ENCODE data around the gene TMEM242.

The TMEM242 gene

DNA sequence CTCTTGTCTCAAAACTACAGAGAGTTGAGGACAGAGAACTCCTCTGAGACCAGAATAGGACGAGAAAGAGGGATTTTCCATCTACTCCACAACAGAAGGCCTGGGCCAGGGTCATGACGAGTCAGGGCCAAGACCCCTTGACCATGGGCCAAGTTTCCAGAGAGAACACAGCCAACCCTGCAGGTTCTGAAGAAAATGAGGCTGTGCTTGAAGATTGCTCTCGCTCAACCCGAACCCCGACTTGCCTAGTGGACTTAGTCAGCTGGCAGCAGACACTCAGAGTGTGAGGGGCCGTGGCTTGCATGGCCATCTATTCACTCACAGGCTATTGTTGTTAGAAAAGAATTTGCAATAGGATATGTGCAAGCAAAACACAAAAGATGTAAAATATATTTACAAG, 54.5 kb downstream of the TMEM242 start:
- ATAC-seq, result no peak
- no peak for TF ChIP-seq ZNF565 (CRISPR knock-in tag; conservative IDR thresholded peaks at IDR 0.05; ENCODE audit: low read depth)
- no peak for TF ChIP-seq ISL1 (CRISPR knock-in tag; IDR thresholded peaks at IDR 0.05)
- no peak for TF ChIP-seq SNAI2 (CRISPR knock-in tag; IDR thresholded peaks at IDR 0.05)
- TF ChIP-seq ZNF8 (CRISPR knock-in tag; IDR thresholded peaks at IDR 0.05), result no peak
- TF ChIP-seq GLIS3 (CRISPR knock-in tag; IDR thresholded peaks at IDR 0.05), result no peak
- no peak for TF ChIP-seq PPARA (CRISPR knock-in tag; IDR thresholded peaks at IDR 0.05; ENCODE audit: borderline replicate concordance)
- no peak for TF ChIP-seq ZFP30 (CRISPR knock-in tag; IDR thresholded peaks at IDR 0.05)
- TF ChIP-seq ESRRG (CRISPR knock-in tag; IDR thresholded peaks at IDR 0.05), result no peak
- TF ChIP-seq ZNF70 (CRISPR knock-in tag; IDR thresholded peaks at IDR 0.05), result no peak
- no peak for TF ChIP-seq BACH2 (CRISPR knock-in tag; IDR thresholded peaks at IDR 0.05; ENCODE audit: borderline replicate concordance)
- no peak for TF ChIP-seq ARNTL (CRISPR knock-in tag; IDR thresholded peaks at IDR 0.05; ENCODE audit: borderline replicate concordance, low read depth)
- TF ChIP-seq RARB (CRISPR knock-in tag; IDR thresholded peaks at IDR 0.05), result no peak
- TF ChIP-seq, protein P1, sequence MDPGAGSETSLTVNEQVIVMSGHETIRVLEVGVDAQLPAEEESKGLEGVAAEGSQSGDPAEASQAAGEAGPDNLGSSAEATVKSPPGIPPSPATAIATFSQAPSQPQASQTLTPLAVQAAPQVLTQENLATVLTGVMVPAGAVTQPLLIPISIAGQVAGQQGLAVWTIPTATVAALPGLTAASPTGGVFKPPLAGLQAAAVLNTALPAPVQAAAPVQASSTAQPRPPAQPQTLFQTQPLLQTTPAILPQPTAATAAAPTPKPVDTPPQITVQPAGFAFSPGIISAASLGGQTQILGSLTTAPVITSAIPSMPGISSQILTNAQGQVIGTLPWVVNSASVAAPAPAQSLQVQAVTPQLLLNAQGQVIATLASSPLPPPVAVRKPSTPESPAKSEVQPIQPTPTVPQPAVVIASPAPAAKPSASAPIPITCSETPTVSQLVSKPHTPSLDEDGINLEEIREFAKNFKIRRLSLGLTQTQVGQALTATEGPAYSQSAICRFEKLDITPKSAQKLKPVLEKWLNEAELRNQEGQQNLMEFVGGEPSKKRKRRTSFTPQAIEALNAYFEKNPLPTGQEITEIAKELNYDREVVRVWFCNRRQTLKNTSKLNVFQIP (CRISPR knock-in tag; IDR thresholded peaks at IDR 0.05; ENCODE audit: borderline replicate concordance, low read depth), result no peak
- TF ChIP-seq, protein P2, sequence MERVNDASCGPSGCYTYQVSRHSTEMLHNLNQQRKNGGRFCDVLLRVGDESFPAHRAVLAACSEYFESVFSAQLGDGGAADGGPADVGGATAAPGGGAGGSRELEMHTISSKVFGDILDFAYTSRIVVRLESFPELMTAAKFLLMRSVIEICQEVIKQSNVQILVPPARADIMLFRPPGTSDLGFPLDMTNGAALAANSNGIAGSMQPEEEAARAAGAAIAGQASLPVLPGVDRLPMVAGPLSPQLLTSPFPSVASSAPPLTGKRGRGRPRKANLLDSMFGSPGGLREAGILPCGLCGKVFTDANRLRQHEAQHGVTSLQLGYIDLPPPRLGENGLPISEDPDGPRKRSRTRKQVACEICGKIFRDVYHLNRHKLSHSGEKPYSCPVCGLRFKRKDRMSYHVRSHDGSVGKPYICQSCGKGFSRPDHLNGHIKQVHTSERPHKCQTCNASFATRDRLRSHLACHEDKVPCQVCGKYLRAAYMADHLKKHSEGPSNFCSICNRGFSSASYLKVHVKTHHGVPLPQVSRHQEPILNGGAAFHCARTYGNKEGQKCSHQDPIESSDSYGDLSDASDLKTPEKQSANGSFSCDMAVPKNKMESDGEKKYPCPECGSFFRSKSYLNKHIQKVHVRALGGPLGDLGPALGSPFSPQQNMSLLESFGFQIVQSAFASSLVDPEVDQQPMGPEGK (CRISPR knock-in tag; IDR thresholded peaks at IDR 0.05; ENCODE audit: borderline replicate concordance), result no peak
- TF ChIP-seq TCF4 (CRISPR knock-in tag; IDR thresholded peaks at IDR 0.05; ENCODE audit: borderline replicate concordance), result no peak
- TF ChIP-seq ZFP3 (CRISPR knock-in tag; IDR thresholded peaks at IDR 0.05), result no peak
- TF ChIP-seq CSRNP3 (CRISPR knock-in tag; IDR thresholded peaks at IDR 0.05), result no peak
- no peak for TF ChIP-seq CSDC2 (CRISPR knock-in tag; IDR thresholded peaks at IDR 0.05)

- no peak for TF ChIP-seq ZNF70 (CRISPR knock-in tag; IDR thresholded peaks at IDR 0.05)
- no peak for TF ChIP-seq CSRNP3 (CRISPR knock-in tag; IDR thresholded peaks at IDR 0.05)
- TF ChIP-seq, protein P2 (CRISPR knock-in tag; IDR thresholded peaks at IDR 0.05; ENCODE audit: borderline replicate concordance), result no peak
- TF ChIP-seq CREB5 (CRISPR knock-in tag; IDR thresholded peaks at IDR 0.05; ENCODE audit: low read depth), result no peak
- TF ChIP-seq CSDC2 (CRISPR knock-in tag; IDR thresholded peaks at IDR 0.05), result no peak
- TF ChIP-seq ZC3H10 (CRISPR knock-in tag; IDR thresholded peaks at IDR 0.05), result no peak
- TF ChIP-seq ESRRG (CRISPR knock-in tag; IDR thresholded peaks at IDR 0.05), result no peak
- TF ChIP-seq OSR1 (CRISPR knock-in tag; IDR thresholded peaks at IDR 0.05), result no peak
- no peak for TF ChIP-seq TOX (CRISPR knock-in tag; IDR thresholded peaks at IDR 0.05; ENCODE audit: borderline replicate concordance)
- no peak for TF ChIP-seq ZNF565 (CRISPR knock-in tag; conservative IDR thresholded peaks at IDR 0.05; ENCODE audit: low read depth)
- TF ChIP-seq BACH2 (CRISPR knock-in tag; IDR thresholded peaks at IDR 0.05; ENCODE audit: borderline replicate concordance), result no peak
- TF ChIP-seq GLIS3 (CRISPR knock-in tag; IDR thresholded peaks at IDR 0.05), result no peak
- TF ChIP-seq ZNF8 (CRISPR knock-in tag; IDR thresholded peaks at IDR 0.05), result no peak
- TF ChIP-seq, protein P3, sequence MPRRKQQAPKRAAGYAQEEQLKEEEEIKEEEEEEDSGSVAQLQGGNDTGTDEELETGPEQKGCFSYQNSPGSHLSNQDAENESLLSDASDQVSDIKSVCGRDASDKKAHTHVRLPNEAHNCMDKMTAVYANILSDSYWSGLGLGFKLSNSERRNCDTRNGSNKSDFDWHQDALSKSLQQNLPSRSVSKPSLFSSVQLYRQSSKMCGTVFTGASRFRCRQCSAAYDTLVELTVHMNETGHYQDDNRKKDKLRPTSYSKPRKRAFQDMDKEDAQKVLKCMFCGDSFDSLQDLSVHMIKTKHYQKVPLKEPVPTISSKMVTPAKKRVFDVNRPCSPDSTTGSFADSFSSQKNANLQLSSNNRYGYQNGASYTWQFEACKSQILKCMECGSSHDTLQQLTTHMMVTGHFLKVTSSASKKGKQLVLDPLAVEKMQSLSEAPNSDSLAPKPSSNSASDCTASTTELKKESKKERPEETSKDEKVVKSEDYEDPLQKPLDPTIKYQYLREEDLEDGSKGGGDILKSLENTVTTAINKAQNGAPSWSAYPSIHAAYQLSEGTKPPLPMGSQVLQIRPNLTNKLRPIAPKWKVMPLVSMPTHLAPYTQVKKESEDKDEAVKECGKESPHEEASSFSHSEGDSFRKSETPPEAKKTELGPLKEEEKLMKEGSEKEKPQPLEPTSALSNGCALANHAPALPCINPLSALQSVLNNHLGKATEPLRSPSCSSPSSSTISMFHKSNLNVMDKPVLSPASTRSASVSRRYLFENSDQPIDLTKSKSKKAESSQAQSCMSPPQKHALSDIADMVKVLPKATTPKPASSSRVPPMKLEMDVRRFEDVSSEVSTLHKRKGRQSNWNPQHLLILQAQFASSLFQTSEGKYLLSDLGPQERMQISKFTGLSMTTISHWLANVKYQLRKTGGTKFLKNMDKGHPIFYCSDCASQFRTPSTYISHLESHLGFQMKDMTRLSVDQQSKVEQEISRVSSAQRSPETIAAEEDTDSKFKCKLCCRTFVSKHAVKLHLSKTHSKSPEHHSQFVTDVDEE (CRISPR knock-in tag; IDR thresholded peaks at IDR 0.05), result no peak
- TF ChIP-seq ZFP30 (CRISPR knock-in tag; IDR thresholded peaks at IDR 0.05), result no peak
- no peak for ATAC-seq
Measured at GRCh38 chr6:157268396-157268795, 54.9 kb downstream of the TMEM242 start.
